HG03342 (cell line): ENCODE results near the gene ADCY7.

ENCODE experiments used
- ATAC-seq: cut with Tn5 transposase; IDR thresholded peaks from one replicate; pipeline ENCODE4 v1.9.1; 2021; ENCODE audit warnings: mild to moderate bottlenecking, moderate library complexity; ENCODE audit not compliant: unreplicated experiment

ADCY7 gene

DNA sequence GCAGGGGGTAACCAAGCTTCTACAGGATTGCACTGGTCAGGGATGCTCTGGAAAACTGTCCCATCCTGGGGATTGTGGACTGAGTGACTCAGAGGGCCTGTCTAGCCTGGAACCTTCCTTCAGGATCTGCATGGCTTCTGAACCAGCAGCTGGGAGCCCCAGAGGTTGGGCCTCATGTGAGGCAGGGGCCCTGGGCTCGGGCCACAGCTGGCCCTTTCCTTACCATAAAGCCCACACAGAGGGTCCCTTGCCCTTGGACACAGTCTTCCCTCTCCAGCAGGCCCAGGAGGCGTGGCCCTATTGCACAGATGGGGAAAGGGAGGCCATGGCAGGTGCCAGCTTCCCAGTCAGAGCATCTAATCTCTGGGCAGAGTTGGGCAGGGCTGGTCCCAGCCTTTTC, 30.5 kb downstream of the ADCY7 start:
- no peak for ATAC-seq

GRCh38 chr16:50297301-50298074, 31.1 kb downstream of the ADCY7 start:
- no peak for ATAC-seq

- ATAC-seq, result no peak
These were observed 31.7 kb downstream of the ADCY7 start for GRCh38 chr16:50298075-50298460.

DNA sequence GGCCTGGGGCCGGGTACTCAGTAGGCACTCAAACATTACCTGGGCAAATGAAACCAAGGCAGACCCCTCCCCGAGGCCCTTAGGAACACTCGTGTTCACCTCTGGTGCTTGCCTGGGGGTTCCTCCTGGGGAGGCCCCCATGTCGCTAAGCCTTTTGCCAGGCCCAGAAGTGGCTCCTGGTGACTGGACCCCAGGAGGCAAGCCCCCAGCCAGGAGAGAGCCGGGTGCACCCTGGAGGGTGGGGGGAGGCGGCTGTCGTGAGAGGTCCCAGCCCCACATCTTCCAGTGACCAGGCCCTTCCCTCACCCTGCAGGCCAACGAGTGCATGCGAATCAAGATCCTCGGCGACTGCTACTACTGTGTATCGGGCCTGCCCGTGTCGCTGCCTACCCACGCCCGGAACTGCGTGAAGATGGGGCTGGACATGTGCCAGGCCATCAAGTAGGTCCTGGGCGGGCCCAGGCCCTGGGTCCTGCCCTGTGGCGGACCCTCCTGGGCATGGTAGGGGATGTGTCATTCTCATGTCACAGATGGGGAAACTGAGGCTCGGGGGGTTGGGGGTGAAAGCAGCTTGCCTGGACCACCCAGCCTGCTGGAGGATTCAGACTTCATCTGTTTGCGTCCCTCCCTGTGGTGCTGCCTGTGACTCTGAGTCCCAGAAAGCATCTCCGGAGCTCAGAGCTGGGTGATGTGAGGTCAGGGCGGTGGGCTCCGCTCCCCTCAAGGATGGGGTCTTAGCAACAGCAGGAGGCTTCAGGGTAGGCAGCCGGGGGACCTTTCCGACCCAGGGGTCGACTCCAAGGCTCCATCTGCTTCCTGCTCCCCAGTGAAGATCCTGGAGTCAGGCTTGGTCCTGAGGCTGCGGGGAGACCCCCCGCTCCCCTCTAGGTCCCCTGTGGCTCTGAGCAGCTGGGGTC, 32.5 kb downstream of the ADCY7 start:
- ATAC-seq, result no peak

- no peak for ATAC-seq
These were observed 33.3 kb downstream of the ADCY7 start for GRCh38 chr16:50299508-50300105.

- no peak for ATAC-seq
These were observed 34.7 kb downstream of the ADCY7 start for GRCh38 chr16:50300942-50301625.

DNA sequence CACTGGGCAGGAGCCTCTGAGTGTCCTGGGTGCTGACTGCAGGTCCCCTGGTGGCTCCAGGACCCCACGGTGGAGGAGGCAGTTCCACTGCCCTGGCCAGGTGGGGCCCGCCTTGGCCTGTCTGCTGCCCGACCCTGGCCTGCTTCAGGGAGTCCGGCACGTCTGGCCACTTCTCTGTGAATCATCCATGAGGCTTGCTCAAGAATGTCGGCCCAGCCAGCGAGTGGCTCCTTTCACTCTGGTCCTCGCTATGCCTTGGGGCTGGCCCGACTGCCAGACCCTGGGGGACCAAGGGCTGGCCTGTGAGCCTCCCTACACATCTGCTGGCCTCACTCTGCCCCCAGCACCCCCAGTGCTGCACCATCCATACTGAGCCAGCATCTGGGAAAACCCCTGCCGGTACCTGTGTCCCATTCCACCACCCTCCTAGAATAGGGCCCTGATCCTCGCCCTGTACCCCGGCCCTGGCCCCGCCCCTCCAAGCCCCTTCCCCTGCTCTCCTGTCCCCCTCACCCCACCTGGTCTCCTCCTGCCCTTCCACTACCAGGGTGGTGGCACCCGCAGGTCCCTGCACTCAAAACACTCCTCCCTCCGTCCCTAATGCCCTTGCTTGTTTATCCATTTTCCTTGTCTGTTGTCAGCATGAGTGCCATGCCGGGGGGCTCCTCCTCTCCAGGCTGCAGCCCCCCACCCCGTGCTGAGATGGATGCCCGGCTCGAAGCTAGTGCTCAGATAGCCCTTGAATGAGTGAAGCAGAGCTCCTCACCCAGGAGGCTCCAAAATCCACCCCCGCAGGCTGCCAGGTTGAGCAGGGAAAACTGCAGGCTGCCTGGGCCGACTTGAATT, 35.5 kb downstream of the ADCY7 start:
- ATAC-seq, result no peak

- ATAC-seq, result no peak
These were observed 36.2 kb downstream of the ADCY7 start for GRCh38 chr16:50302472-50303005.

DNA sequence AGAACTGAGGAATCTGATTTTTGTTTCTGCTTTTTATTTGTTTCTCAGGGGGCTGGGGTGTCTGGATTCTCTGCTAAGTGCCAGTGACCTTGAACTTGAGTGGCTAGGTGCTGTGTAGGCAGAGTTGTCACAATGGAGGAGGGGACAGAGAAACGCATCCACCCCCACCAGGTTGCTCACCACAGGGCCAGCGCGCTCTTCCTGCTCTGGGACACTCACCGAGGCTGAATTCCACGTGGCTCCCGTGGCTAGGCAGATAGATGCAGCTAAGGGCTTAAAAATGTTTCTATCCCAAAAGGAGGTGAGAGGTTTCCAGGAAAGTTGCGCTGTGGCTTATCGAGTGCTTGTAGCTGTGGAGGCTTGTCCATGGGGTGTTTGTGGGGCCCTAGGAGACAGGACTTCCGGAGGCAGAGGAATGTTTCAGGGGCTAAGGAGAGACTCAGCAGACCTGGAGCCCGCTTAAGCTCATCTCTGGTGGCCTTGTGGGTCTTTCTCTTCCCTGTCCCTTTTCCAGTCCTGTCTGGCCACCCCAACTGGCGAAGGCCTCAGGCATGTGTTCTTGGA, 36.8 kb downstream of the ADCY7 start:
- no peak for ATAC-seq

- no peak for ATAC-seq
These were observed 37.5 kb downstream of the ADCY7 start for GRCh38 chr16:50303605-50304466.

- ATAC-seq, result no peak
These were observed 38.4 kb downstream of the ADCY7 start for GRCh38 chr16:50304467-50305440.

- ATAC-seq, result no peak
These were observed 39.2 kb downstream of the ADCY7 start for GRCh38 chr16:50305441-50306061.

GRCh38 chr16:50306287-50306686, 39.9 kb downstream of the ADCY7 start:
- ATAC-seq, result no peak

GRCh38 chr16:50308237-50308965, 42.0 kb downstream of the ADCY7 start:
- ATAC-seq, result no peak

GRCh38 chr16:50309156-50309526, 42.8 kb downstream of the ADCY7 start:
- no peak for ATAC-seq

- ATAC-seq, result no peak
These were observed 43.4 kb downstream of the ADCY7 start for GRCh38 chr16:50309527-50310307.
